Kidney epithelial cell (primary cell): ENCODE results near the gene THY1. TPM values are rescaled to one million over a fixed set of nuclear protein-coding genes. Genes with fewer than 3 reads are reported as not detected.

Experiments used
- DNase-seq: peaks from one replicate; pipeline ENCODE4 v3.0.0-alpha.2; 2010; ENCODE audit warnings: low read depth
- H3K27me3 ChIP-seq: 2 replicates; pipeline ENCODE4 v1.6.0; 2011; ENCODE audit warnings: low read length; ENCODE audit not compliant: control insufficient read depth, insufficient read depth
- H3K36me3 ChIP-seq: 2 replicates; pipeline ENCODE4 v1.5.1; 2011; ENCODE audit warnings: low read length; ENCODE audit not compliant: control insufficient read depth, insufficient read depth
- H3K4me3 ChIP-seq: 2 replicates; pipeline ENCODE4 v1.5.1; 2011; ENCODE audit warnings: low read depth, mild to moderate bottlenecking, control low read depth, low read length
- total RNA-seq: library from RNA; depleted of rRNA; stranded (reverse); fragments of >200 nt; gene quantifications from 2 replicates; pipeline ENCODE4 v1.2.3, GENCODE V29; 2015
- TF ChIP-seq, protein P1 (sequence below): IDR thresholded peaks from 2 replicates; pipeline ENCODE4 v1.5.1; 2011; ENCODE audit warnings: mild to moderate bottlenecking, moderate library complexity, low read length, control low read depth, inconsistent platforms; ENCODE audit not compliant: insufficient read depth, poor library complexity, severe bottlenecking

Gene THY1
- total RNA-seq, 1 donor from 2014 or later: 5.4 TPM

DNA sequence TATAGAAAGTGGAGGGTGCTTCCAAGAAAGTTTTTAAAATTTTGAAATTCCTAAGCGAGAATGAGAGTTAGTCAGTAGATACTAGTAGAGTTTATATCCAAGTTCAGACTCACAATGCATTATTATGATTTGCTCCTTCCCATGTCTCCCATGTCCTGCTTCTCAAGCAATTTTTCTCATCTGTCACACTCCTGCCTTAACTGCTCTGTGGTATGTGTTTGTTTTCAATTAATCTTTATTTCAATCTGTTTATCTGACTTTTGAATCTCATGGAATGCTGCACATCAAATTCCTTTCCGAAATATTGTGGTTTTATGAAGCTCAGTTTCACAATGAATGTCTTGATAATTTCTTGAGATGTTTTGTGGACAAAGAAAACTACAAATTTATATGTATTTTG is 18.1 kb downstream of the THY1 start:
- Histone ChIP-seq H3K4me3 (no peak overlapping the region), H3K27me3 (no peaks in the 10 kb centered on the region), H3K36me3 (no peaks in the 10 kb centered on the region)
- TF ChIP-seq, protein P1, sequence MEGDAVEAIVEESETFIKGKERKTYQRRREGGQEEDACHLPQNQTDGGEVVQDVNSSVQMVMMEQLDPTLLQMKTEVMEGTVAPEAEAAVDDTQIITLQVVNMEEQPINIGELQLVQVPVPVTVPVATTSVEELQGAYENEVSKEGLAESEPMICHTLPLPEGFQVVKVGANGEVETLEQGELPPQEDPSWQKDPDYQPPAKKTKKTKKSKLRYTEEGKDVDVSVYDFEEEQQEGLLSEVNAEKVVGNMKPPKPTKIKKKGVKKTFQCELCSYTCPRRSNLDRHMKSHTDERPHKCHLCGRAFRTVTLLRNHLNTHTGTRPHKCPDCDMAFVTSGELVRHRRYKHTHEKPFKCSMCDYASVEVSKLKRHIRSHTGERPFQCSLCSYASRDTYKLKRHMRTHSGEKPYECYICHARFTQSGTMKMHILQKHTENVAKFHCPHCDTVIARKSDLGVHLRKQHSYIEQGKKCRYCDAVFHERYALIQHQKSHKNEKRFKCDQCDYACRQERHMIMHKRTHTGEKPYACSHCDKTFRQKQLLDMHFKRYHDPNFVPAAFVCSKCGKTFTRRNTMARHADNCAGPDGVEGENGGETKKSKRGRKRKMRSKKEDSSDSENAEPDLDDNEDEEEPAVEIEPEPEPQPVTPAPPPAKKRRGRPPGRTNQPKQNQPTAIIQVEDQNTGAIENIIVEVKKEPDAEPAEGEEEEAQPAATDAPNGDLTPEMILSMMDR: no peak
- DNase-seq: no peak

DNA sequence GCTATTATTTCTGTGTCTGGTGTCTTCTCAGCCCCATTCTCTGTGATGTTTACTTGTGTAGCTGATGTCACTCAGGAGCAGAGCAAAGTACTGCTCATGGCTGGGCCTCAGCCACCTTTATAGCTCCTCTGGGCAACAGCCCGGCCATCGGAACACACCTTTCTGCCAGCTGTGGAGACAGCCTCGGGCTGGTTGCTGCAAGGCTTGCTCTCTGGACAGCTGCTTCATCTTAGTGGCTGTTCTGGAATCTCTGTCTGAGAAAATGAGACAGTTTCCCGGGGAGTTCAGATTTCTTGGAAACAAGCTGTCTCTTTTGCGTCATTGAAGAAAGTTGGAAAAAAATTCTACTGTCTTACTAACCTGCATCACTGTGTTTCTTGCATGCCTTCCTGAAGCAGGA is 20.0 kb downstream of the THY1 start:
- no peak for DNase-seq
- TF ChIP-seq, protein P1: no peak
- H3K36me3 ChIP-seq: no peaks in the 10 kb centered on the region
- H3K4me3 ChIP-seq: no peak overlapping the region
- H3K27me3 ChIP-seq: no peaks in the 10 kb centered on the region

DNA sequence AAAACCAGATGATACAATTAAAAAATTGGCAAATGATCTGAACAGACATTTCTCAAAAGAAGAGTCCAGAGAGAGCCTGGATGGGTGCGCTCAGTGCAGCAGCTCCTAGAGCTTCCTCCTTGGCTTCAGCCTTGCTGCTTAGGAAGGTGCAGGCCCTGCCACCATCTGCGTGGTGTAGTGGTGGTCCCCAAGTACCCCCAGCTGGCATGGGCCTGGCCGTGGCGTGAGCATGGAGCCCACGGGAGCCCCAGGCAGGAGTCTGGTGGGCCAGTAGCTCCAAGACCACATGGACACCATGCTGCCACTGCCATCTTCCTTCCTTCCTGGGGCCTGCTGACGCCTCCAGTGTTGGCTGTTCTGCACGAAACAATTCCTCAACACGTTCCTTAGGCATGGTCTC is 20.5 kb downstream of the THY1 start:
- no peaks in the 10 kb centered on the region for H3K27me3 ChIP-seq
- H3K4me3 ChIP-seq: no peak overlapping the region
- TF ChIP-seq, protein P1: no peak
- H3K36me3 ChIP-seq: no peaks in the 10 kb centered on the region
- DNase-seq: no peak

DNA sequence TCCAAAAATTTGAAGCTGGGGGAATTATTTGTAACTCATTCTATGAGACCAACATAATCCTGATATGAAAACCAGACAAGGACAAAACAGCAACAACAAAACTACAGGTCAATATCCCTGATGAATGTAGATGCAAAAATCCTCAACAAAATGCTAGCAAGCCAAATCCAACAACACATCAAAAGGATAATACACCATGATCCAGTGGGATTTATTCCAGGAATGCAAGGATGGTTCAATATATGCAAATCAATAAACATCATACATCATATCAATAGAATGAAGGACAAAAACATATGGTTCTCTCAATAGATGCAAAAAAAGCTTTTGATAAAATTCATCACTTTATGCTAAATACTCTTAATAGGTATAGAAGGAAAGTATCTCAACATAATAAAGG is 22.1 kb downstream of the THY1 start:
- H3K27me3 ChIP-seq: no peaks in the 10 kb centered on the region
- H3K4me3 ChIP-seq: no peak overlapping the region
- DNase-seq: no peak
- TF ChIP-seq, protein P1: no peak
- H3K36me3 ChIP-seq: no peaks in the 10 kb centered on the region

DNA sequence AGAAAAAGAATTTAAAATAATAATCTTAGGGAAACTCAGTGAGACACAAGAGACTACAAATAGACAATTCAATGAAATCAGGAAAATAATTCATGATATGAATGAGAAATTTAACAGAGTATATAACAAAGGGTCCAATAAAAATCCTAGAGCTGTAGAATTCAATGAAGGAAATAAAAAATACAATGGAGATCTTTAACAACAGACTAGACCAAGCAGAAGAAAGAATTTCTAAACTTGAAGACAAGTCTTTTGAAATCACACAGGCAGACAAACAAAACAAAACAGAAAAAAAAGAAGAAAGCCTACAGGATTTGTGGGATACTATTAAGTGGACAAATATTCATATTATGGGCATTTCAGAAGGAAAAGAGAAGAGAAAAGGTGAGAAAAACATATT is 25.2 kb downstream of the THY1 start:
- no peak for DNase-seq
- Histone ChIP-seq H3K27me3 (no peaks in the 10 kb centered on the region), H3K36me3 (no peaks in the 10 kb centered on the region), H3K4me3 (no peak overlapping the region)
- TF ChIP-seq, protein P1: no peak

DNA sequence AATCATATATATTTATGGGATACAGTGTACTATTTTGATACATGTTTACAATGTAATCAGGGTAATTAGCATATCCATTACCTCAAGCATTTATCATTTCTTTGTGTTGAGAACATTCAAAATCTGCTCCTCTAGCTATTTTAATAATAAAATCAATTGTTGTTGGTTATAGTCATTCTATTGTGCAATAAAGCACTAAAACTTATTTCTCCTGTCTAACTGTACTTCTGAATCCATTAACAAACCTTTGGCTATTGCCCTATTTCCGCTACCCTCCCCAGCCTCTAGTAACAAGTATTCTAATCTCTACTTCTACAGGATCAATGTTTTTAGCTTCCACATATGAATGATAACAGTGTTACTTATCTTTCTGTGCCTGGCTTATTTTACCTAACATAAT is 26.1 kb downstream of the THY1 start:
- TF ChIP-seq, protein P1: no peak

More for the DNA sequence above, 26.1 kb downstream of the THY1 start:
- no peak for DNase-seq
- Histone ChIP-seq H3K36me3 (no peaks in the 10 kb centered on the region), H3K27me3 (no peaks in the 10 kb centered on the region), H3K4me3 (no peak overlapping the region)
